HepG2 (cell line): ENCODE results near the gene DOK4. TPM values are rescaled to one million over a fixed set of nuclear protein-coding genes. Genes with fewer than 3 reads are reported as not detected.

ENCODE experiments used
- ARNTL ChIP-seq: sonication (generic); formaldehyde crosslinking; IDR thresholded peaks from 2 replicates; pipeline ENCODE4 v1.4.0; 2020; ENCODE audit warnings: mild to moderate bottlenecking, missing genetic modification reagents
- BORCS8-MEF2B ChIP-seq: sonication (generic); formaldehyde crosslinking; IDR thresholded peaks from 2 replicates; pipeline ENCODE4 v1.8.0; 2022; ENCODE audit warnings: mild to moderate bottlenecking, missing genetic modification reagents
- CREM ChIP-seq, 2 experiments: sonication (generic) in 1 of 2; formaldehyde crosslinking in 1 of 2; IDR thresholded peaks; 2 replicates each; pipeline versions ENCODE4 v1.4.0 to v1.6.1; 2016 to 2020; ENCODE audit warnings: antibody characterized with exemption in 1 of 2, mild to moderate bottlenecking in 1 of 2, missing genetic modification reagents in 1 of 2
- DNMT1 ChIP-seq: sonication (generic); formaldehyde crosslinking; IDR thresholded peaks from 2 replicates; pipeline ENCODE4 v1.5.1; 2020; ENCODE audit warnings: mild to moderate bottlenecking, missing genetic modification reagents
- DPF2 ChIP-seq: sonication (generic); formaldehyde crosslinking; IDR thresholded peaks from 2 replicates; pipeline ENCODE4 v1.4.0; 2020; ENCODE audit warnings: mild to moderate bottlenecking, low read depth, missing genetic modification reagents, borderline replicate concordance
- GATAD1 ChIP-seq: IDR thresholded peaks from 2 replicates; pipeline ENCODE4 v1.6.1; 2016; ENCODE audit warnings: missing genetic modification reagents, missing compliant biosample characterization
- HIVEP1 ChIP-seq: sonication (generic); formaldehyde crosslinking; IDR thresholded peaks from 2 replicates; pipeline ENCODE4 v1.4.0; 2020; ENCODE audit warnings: mild to moderate bottlenecking, missing genetic modification reagents
- ISX ChIP-seq: sonication (generic); formaldehyde crosslinking; conservative IDR thresholded peaks from 2 replicates; pipeline ENCODE4 v1.5.0; 2020; ENCODE audit warnings: missing genetic modification reagents
- NRL ChIP-seq: sonication (generic); formaldehyde crosslinking; IDR thresholded peaks from 2 replicates; pipeline ENCODE4 v1.5.0; 2020; ENCODE audit warnings: missing genetic modification reagents, mild to moderate bottlenecking, moderate library complexity, borderline replicate concordance
- POLR2G ChIP-seq: fragments of 200-400 bp; formaldehyde crosslinking; IDR thresholded peaks from 2 replicates; pipeline ENCODE4 v1.6.1; 2018; ENCODE audit warnings: mild to moderate bottlenecking, low read depth, low read length, moderate library complexity
- RFX3 ChIP-seq: IDR thresholded peaks from 2 replicates; pipeline ENCODE4 v1.6.1; 2016; ENCODE audit warnings: missing biosample characterization, missing genetic modification reagents
- SMAD3 ChIP-seq: sonication (generic); formaldehyde crosslinking; IDR thresholded peaks from 2 replicates; pipeline ENCODE4 v1.4.0; 2020; ENCODE audit warnings: missing genetic modification reagents
- SOX5 ChIP-seq: IDR thresholded peaks from 2 replicates; pipeline ENCODE4 v1.6.1; 2016; ENCODE audit warnings: borderline replicate concordance
- TEAD3 ChIP-seq: optimal IDR thresholded peaks from 2 replicates; pipeline ENCODE3; 2016; ENCODE audit warnings: borderline replicate concordance
- THAP7 ChIP-seq: sonication (generic); formaldehyde crosslinking; IDR thresholded peaks from 2 replicates; pipeline ENCODE4 v1.8.1; 2023; ENCODE audit warnings: mild to moderate bottlenecking, missing genetic modification reagents
- ZBTB38 ChIP-seq: sonication (generic); formaldehyde crosslinking; IDR thresholded peaks from 2 replicates; pipeline ENCODE4 v1.5.1; 2020; ENCODE audit warnings: mild to moderate bottlenecking, missing genetic modification reagents
- ZNF282 ChIP-seq: fragments of 450-650 bp; IDR thresholded peaks from 2 replicates; pipeline ENCODE4 v1.6.1; 2018; ENCODE audit not compliant: partially characterized antibody
- ZNF296 ChIP-seq: sonication (generic); formaldehyde crosslinking; conservative IDR thresholded peaks from 2 replicates; pipeline ENCODE4 v1.5.0; 2020; ENCODE audit warnings: mild to moderate bottlenecking, missing genetic modification reagents
- ZNF441 ChIP-seq: sonication (generic); formaldehyde crosslinking; IDR thresholded peaks from 2 replicates; pipeline ENCODE4 v1.7.0; 2021; ENCODE audit warnings: missing genetic modification reagents, borderline replicate concordance
- ZNF550 ChIP-seq: sonication (generic); formaldehyde crosslinking; IDR thresholded peaks from 2 replicates; pipeline ENCODE4 v1.4.0; 2020; ENCODE audit warnings: mild to moderate bottlenecking, missing genetic modification reagents, borderline replicate concordance
- ZNF556 ChIP-seq: sonication (generic); formaldehyde crosslinking; IDR thresholded peaks from 2 replicates; pipeline ENCODE4 v1.4.0; 2020; ENCODE audit warnings: mild to moderate bottlenecking, missing genetic modification reagents, borderline replicate concordance
- ZNF570 ChIP-seq: sonication (generic); formaldehyde crosslinking; IDR thresholded peaks from 2 replicates; pipeline ENCODE4 v1.4.0; 2020; ENCODE audit warnings: mild to moderate bottlenecking, missing genetic modification reagents, borderline replicate concordance
- ZNF652 ChIP-seq: IDR thresholded peaks from 2 replicates; pipeline ENCODE4 v1.6.1; 2016; ENCODE audit warnings: low read depth, borderline replicate concordance
- ZNF703 ChIP-seq: sonication (generic); formaldehyde crosslinking; IDR thresholded peaks from 2 replicates; pipeline ENCODE4 v1.5.1; 2020; ENCODE audit warnings: missing genetic modification reagents, mild to moderate bottlenecking, moderate library complexity, borderline replicate concordance
- ZNF75D ChIP-seq: sonication (generic); formaldehyde crosslinking; IDR thresholded peaks from 2 replicates; pipeline ENCODE4 v1.8.1; 2023; ENCODE audit warnings: missing genetic modification reagents, mild to moderate bottlenecking, borderline replicate concordance
- ZNF782 ChIP-seq: sonication (generic); formaldehyde crosslinking; IDR thresholded peaks from 2 replicates; pipeline ENCODE4 v1.4.0; 2020; ENCODE audit warnings: missing genetic modification reagents, mild to moderate bottlenecking, borderline replicate concordance
- polyA plus RNA-seq, 8 experiments: library from polyadenylated mRNA; depleted of rRNA in 3 of 8; stranded (reverse) in 7 of 8; unstranded in 1 of 8; fragments of >200 nt; fragmentation: Illumina TruSeq in 4 of 8; extraction: Trizol in 4 of 8; gene quantifications; 2 replicates each; pipeline versions ENCODE4 v1.2.1 to v1.2.3, GENCODE V29; 2011 to 2016; ENCODE audit warnings: low read depth in 4 of 8, missing spikeins in 1 of 8, mixed read lengths in 1 of 8; ENCODE audit not compliant: insufficient read depth in 1 of 8
- total RNA-seq, 5 experiments: library from RNA; depleted of rRNA; stranded (reverse); fragments of >200 nt; fragmentation: Illumina TruSeq; extraction: Trizol; gene quantifications; 2 replicates each; pipeline ENCODE4 v1.2.3, GENCODE V29; 2016; ENCODE audit warnings: low read depth in 1 of 5
- TF ChIP-seq, protein P1 (sequence below): sonication (generic); formaldehyde crosslinking; IDR thresholded peaks from 2 replicates; pipeline ENCODE4; 2020; ENCODE audit warnings: missing genetic modification reagents, mild to moderate bottlenecking, borderline replicate concordance

DOK4 gene
- total and polyA plus RNA-seq, 2 of the 13 experiments (the other 11 are each of a cell fraction or from before 2014, with no cell fraction given): 52.7 to 70.0 TPM

- TF ChIP-seq, protein P1, sequence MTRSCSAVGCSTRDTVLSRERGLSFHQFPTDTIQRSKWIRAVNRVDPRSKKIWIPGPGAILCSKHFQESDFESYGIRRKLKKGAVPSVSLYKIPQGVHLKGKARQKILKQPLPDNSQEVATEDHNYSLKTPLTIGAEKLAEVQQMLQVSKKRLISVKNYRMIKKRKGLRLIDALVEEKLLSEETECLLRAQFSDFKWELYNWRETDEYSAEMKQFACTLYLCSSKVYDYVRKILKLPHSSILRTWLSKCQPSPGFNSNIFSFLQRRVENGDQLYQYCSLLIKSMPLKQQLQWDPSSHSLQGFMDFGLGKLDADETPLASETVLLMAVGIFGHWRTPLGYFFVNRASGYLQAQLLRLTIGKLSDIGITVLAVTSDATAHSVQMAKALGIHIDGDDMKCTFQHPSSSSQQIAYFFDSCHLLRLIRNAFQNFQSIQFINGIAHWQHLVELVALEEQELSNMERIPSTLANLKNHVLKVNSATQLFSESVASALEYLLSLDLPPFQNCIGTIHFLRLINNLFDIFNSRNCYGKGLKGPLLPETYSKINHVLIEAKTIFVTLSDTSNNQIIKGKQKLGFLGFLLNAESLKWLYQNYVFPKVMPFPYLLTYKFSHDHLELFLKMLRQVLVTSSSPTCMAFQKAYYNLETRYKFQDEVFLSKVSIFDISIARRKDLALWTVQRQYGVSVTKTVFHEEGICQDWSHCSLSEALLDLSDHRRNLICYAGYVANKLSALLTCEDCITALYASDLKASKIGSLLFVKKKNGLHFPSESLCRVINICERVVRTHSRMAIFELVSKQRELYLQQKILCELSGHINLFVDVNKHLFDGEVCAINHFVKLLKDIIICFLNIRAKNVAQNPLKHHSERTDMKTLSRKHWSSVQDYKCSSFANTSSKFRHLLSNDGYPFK: peak; percentile 20; the same call in 1 of the 2 replicates
- TF ChIP-seq DNMT1 (CRISPR knock-in tag): no peak
- TF ChIP-seq ZNF782 (CRISPR knock-in tag): no peak
- no peak for TF ChIP-seq BORCS8-MEF2B
- peak; percentile 39; the same call in 1 of the 2 replicates for TF ChIP-seq ZNF441 (CRISPR knock-in tag)
- no peak; the same call in 1 of the 2 replicates for TF ChIP-seq ZBTB38
- TF ChIP-seq SOX5 (CRISPR knock-in tag): peak; percentile 59; the same call in 1 of the 2 replicates
- TF ChIP-seq RFX3 (CRISPR knock-in tag): no peak
- TF ChIP-seq CREM (IDR thresholded peaks at IDR 0.05): peak; percentile 76
- TF ChIP-seq CREM (CRISPR knock-in tag; IDR thresholded peaks at IDR 0.05): no peak
- 0 out of 2 replicates have a peak, but pooled peaks have one; percentile 48 for TF ChIP-seq HIVEP1 (CRISPR knock-in tag)
- 0 out of 2 replicates have a peak, but pooled peaks have one; percentile 56 for TF ChIP-seq GATAD1 (CRISPR knock-in tag)
- peak; percentile 69 for TF ChIP-seq POLR2G
- no peak for TF ChIP-seq ZNF282
- peak; percentile 68 for TF ChIP-seq TEAD3 (CRISPR knock-in tag)
- TF ChIP-seq NRL (CRISPR knock-in tag): peak; percentile 19
- peak; percentile 99 for TF ChIP-seq ARNTL
- TF ChIP-seq ZNF75D (CRISPR knock-in tag): no peak
- peak; percentile 65; the same call in 1 of the 2 replicates for TF ChIP-seq DPF2 (CRISPR knock-in tag)
- TF ChIP-seq ZNF296 (CRISPR knock-in tag): no peak
- no peak for TF ChIP-seq THAP7
- no peak for TF ChIP-seq ZNF570 (CRISPR knock-in tag)
- peak; percentile 58; the same call in 1 of the 2 replicates for TF ChIP-seq ZNF652 (CRISPR knock-in tag)
- no peak for TF ChIP-seq ZNF556 (CRISPR knock-in tag)
- TF ChIP-seq ZNF550 (CRISPR knock-in tag): no peak
- TF ChIP-seq SMAD3 (CRISPR knock-in tag): 0 out of 2 replicates have a peak, but pooled peaks have one; percentile 60
- TF ChIP-seq ZNF703 (CRISPR knock-in tag): no peak
- no peak for TF ChIP-seq ISX (CRISPR knock-in tag)
Observed at GRCh38 chr16:57471852-57472664, 14.2 kb downstream of the DOK4 start (continued).
